Muscle of leg (tissue), 11 donors: ENCODE data around the gene CEP85. TPM values are rescaled to one million over a fixed set of nuclear protein-coding genes. Genes with fewer than 3 reads are reported as not detected.
"Not testable (repeated sequence)": the region's sequence is repeated elsewhere in the genome, so short reads cannot be mapped to it uniquely, and the experiment has no call there.

ENCODE experiments used
- DNase-seq: peaks from one replicate; pipeline ENCODE4 v3.0.0; 2013
- H3K27ac ChIP-seq: one replicate; pipeline ENCODE4 v1.5.1; 2013; ENCODE audit warnings: mild to moderate bottlenecking, low read length, control low read depth
- H3K27me3 ChIP-seq: one replicate; pipeline ENCODE4 v1.6.1; 2013; ENCODE audit warnings: low read length; ENCODE audit not compliant: control insufficient read depth, insufficient read depth
- H3K36me3 ChIP-seq: one replicate; pipeline ENCODE4 v1.6.1; 2013; ENCODE audit warnings: low read length; ENCODE audit not compliant: control insufficient read depth, insufficient read depth
- H3K4me1 ChIP-seq: one replicate; pipeline ENCODE4 v1.6.1; 2013; ENCODE audit warnings: low read length; ENCODE audit not compliant: control insufficient read depth, insufficient read depth
- H3K4me3 ChIP-seq: one replicate; pipeline ENCODE4 v1.5.1; 2013; ENCODE audit warnings: low read length, control low read depth
- H3K9me3 ChIP-seq: replicated peaks from 2 replicates; pipeline ENCODE4 v1.6.1; 2013; ENCODE audit warnings: low read depth, low read length; ENCODE audit not compliant: control insufficient read depth
- WGBS: methylation state at CpG from one replicate; pipeline ENCODE4 v1.1.5; 2013; ENCODE audit warnings: missing lambda C conversion rate; ENCODE audit not compliant: insufficient coverage; 5-methylcytosine and 5-hydroxymethylcytosine counted together
- polyA plus RNA-seq, 8 donors: library from polyadenylated mRNA; unstranded; fragments of 120-200 nt; gene quantifications; one replicate each; pipeline versions ENCODE4 v1.2.1 to v1.2.3, GENCODE V29; 2013; ENCODE audit warnings: inconsistent platforms in 1 of 8, low replicate concordance in 1 of 8; ENCODE audit not compliant: insufficient read length in 8 of 8, insufficient read depth in 1 of 8
- total RNA-seq: library from RNA; stranded (reverse); fragments of 120-200 nt; gene quantifications from one replicate; pipeline ENCODE4 v1.2.4, GENCODE V29; 2013

CEP85 gene
- total and polyA plus RNA-seq, 9 donors = 18.0 to 26.3 (median 21.6) TPM

GRCh38 chr1:26221094-26221493 lies 12.9 kb upstream of the CEP85 start:
- H3K4me3 ChIP-seq = no peak overlapping the region
- no peak for DNase-seq
- WGBS = no CpG with 5 or more reads among the region's 2 CpGs
- no peaks in the 10 kb centered on the region for H3K36me3 ChIP-seq
- no peak overlapping the region for H3K27ac ChIP-seq
- H3K4me1 ChIP-seq = peaks cover 12% of the 10 kb centered on the region
- no peaks in the 10 kb centered on the region for H3K9me3 ChIP-seq
- peaks cover 15% of the 10 kb centered on the region for H3K27me3 ChIP-seq

- no peaks in the 10 kb centered on the region for H3K36me3 ChIP-seq
- no peak overlapping the region for H3K27ac ChIP-seq
- no peaks in the 10 kb centered on the region for H3K9me3 ChIP-seq
- H3K4me1 ChIP-seq = peaks cover 12% of the 10 kb centered on the region
- 82% methylated on average over 5 of the region's 7 CpGs for WGBS
- peak overlapping the region; percentile 41 for H3K4me3 ChIP-seq
- H3K27me3 ChIP-seq = peaks cover 24% of the 10 kb centered on the region
- no peak for DNase-seq
Observed at GRCh38 chr1:26224606-26225005, 9.4 kb upstream of the CEP85 start.

DNA sequence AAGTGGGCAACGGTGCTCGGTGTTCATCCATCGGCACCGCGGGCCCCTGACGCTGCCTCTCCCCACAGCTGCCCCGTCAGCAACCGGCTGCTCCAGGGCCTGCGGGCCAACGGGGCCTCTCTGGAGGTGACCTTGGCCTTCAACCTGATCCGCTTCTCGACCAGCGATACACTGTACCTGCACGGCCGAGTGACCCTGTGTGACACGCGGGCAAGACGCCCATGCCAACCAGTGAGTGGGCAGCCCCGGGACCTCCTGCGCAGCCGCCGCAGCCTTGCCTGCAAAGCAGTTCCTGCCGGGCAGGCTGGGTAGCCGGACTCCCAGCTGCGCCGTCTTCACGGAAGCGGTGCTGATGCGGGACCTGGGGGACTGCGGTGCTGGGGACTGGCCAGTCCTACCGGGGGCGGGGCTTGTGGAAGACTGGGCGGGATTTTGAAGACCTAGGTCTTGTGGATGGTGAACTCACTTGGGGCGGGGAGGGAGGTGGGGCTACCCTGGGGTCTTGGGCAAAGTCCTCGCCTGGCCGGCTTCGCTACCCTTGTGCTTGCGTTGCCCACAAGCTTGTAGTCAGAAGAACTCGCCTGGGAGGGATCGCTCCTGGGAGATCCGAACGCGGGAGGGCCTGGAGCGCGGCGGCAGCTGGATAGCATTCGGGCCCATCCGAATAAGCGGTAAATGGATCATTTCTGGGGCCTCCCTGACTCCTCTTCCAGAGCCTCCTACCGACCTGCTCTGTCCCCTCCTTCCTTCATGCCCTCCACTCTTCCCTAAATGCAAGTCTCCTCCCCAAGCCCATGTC lies 8.8 kb upstream of the CEP85 start:
- H3K27ac ChIP-seq = no peak overlapping the region

GRCh38 chr1:26230682-26231081 lies 3.3 kb upstream of the CEP85 start:
- H3K4me3 ChIP-seq, DNase-seq, H3K4me1 ChIP-seq, H3K9me3 ChIP-seq, H3K36me3 ChIP-seq, H3K27ac ChIP-seq: not testable (repeated sequence)
- no CpG with 5 or more reads among the region's 2 CpGs for WGBS
- H3K27me3 ChIP-seq = peaks cover 15% of the 10 kb centered on the region

More for the DNA sequence above, 8.8 kb upstream of the CEP85 start:
- Histone ChIP-seq H3K9me3 (no peaks in the 10 kb centered on the region), H3K4me1 (peaks cover 12% of the 10 kb centered on the region), H3K27me3 (peaks cover 24% of the 10 kb centered on the region), H3K4me3 (peak overlapping the region; percentile 41), H3K36me3 (no peaks in the 10 kb centered on the region)
- WGBS = 3% methylated on average over 49 of the region's 50 CpGs
- DNase-seq = peak; percentile 53

GRCh38 chr1:26234644-26235370 lies 807 bp downstream of the CEP85 start:
- Histone ChIP-seq H3K27me3 (no peaks in the 10 kb centered on the region), H3K4me3 (peak overlapping the region; percentile 90), H3K9me3 (no peaks in the 10 kb centered on the region), H3K36me3 (no peaks in the 10 kb centered on the region), H3K4me1 (peaks cover 4% of the 10 kb centered on the region), H3K27ac (peak overlapping the region; percentile 96)
- 2% methylated on average over 18 of the region's 30 CpGs for WGBS
- DNase-seq = peak; percentile 44

DNA sequence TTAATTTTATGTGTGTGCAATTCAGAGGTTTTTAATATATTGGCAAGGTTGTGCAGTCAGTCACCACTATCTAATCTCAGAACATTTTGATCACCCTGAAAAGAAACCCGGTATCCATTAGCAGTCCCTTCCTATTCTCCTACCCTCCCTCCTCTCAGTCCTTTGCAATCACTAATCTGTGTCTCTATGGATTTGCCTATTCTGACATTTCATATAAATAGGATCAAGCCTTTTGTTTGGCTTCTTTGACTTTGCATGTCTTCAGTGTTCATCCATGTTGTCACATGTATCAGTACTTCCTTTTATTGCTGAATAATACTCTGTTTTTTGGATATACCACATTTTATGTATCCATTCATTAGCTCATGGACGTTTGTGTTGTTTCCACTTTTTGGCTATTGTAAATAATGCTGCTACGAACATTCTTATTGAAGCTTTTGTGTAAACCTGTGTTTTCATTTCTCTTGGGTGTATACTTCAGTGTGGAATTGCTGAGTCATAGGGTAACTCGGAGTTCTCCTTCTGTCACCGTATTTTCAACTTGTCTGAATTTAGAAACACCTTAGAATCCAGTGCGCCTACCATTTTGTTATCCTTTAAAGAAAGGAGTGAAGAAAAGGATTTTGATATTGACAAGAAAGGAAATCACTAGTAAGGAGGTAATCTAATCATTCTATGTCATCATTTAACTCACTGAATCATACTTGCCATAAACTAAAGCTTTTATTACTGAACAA lies 3.4 kb downstream of the CEP85 start:
- Histone ChIP-seq H3K27me3 (no peaks in the 10 kb centered on the region), H3K4me3 (no peak overlapping the region), H3K27ac (no peak overlapping the region), H3K36me3 (no peaks in the 10 kb centered on the region), H3K4me1 (peaks cover 4% of the 10 kb centered on the region), H3K9me3 (no peaks in the 10 kb centered on the region)
- DNase-seq = peak; percentile 16
- WGBS = no CpG with 5 or more reads among the region's 6 CpGs

GRCh38 chr1:26239936-26240335 lies 5.9 kb downstream of the CEP85 start:
- H3K27ac ChIP-seq = no peak overlapping the region

DNA sequence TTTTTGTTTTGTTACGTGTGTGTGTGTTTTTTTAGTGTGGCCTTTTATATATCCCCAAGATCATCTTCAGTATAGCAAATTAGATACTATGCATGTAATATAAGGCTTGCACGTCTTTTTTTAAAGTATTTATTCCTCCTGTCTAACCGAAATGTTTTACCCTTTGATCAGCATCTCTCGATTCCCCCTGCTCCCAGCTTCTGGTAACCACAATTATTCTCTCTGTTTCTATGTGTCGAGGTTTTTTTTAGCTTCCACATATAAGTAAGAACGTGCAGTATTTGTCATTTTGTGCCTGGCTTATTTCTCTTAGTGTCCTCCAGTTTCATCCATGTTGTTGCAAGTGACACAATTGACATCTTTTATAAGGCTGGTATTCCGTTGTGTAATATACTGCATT lies 18.7 kb downstream of the CEP85 start:
- H3K9me3 ChIP-seq = no peaks in the 10 kb centered on the region
- no peaks in the 10 kb centered on the region for H3K27me3 ChIP-seq
- no peak overlapping the region for H3K4me3 ChIP-seq
- DNase-seq = no peak
- H3K4me1 ChIP-seq = no peaks in the 10 kb centered on the region
- peaks cover 30% of the 10 kb centered on the region for H3K36me3 ChIP-seq
- H3K27ac ChIP-seq = no peak overlapping the region
- WGBS = no CpG with 5 or more reads among the region's 7 CpGs

More at GRCh38 chr1:26239936-26240335, 5.9 kb downstream of the CEP85 start:
- no peaks in the 10 kb centered on the region for H3K4me1 ChIP-seq
- no peaks in the 10 kb centered on the region for H3K27me3 ChIP-seq
- peaks cover 13% of the 10 kb centered on the region for H3K36me3 ChIP-seq
- no peaks in the 10 kb centered on the region for H3K9me3 ChIP-seq
- DNase-seq = no peak
- WGBS = no CpG with 5 or more reads among the region's 4 CpGs
- no peak overlapping the region for H3K4me3 ChIP-seq

DNA sequence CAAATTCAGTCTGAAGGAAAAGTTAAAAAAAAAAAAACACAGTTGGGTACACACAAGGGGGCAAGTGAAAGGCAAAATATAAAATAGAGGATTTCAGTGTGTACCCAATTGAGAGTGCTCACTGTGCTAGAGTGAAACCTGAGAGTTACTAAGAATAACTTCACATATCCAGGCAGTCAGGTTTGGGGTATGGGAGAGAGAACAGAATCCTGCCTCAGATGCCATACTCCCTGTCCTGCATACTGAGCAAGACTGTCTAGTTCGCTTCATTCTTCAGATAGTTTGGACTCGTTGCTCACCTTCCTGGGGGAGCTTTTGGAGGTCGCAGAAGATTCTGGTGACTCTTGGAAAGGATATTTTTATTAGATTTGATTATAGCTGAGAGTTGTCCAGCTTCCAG lies 20.4 kb downstream of the CEP85 start:
- Histone ChIP-seq H3K4me3 (no peak overlapping the region), H3K4me1 (no peaks in the 10 kb centered on the region), H3K36me3 (peaks cover 43% of the 10 kb centered on the region), H3K27me3 (no peaks in the 10 kb centered on the region), H3K27ac (no peak overlapping the region), H3K9me3 (no peaks in the 10 kb centered on the region)
- peak; percentile 29 for DNase-seq
- WGBS = 80% methylated on average over 2 of the region's 3 CpGs

DNA sequence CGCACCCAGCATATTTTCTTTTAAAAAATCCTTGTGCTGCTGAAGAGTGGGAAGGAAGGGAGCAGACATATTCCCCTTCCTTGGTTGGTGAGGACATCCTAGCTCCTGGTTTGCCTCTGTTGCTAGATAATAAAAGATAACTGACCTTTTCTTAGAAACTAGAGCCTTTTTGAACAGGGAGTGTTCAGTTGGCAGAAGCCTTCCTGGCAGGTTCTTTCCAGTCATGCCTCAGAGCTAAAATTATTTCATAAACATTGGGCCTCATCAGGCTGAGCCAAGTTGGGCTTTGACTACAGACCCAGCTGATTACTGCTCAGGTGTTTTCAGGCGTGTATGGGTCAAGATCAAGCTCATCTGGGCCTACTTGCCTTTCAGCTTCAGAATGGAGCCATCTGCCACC lies 23.2 kb downstream of the CEP85 start:
- no peak for DNase-seq
- no peaks in the 10 kb centered on the region for H3K9me3 ChIP-seq
- H3K4me3 ChIP-seq = no peak overlapping the region
- no peak overlapping the region for H3K27ac ChIP-seq
- no peaks in the 10 kb centered on the region for H3K4me1 ChIP-seq
- peaks cover 46% of the 10 kb centered on the region for H3K36me3 ChIP-seq
- H3K27me3 ChIP-seq = no peaks in the 10 kb centered on the region
- WGBS = 75% methylated on average over 1 of the region's 2 CpGs
